Bronchial epithelial cell (primary cell): ENCODE results near the gene MTG1. TPM values are rescaled to one million over a fixed set of nuclear protein-coding genes. Genes with fewer than 3 reads are reported as not detected.

ENCODE experiments used
- DNase-seq: peaks from one replicate; pipeline ENCODE4 v3.0.0-alpha.2; 2010; ENCODE audit warnings: low read depth
- FAIRE-seq: peaks from 2 replicates; lab custom pipeline; 2011; peaks lifted over from hg19 to GRCh38; lab: Jason Lieb, UNC
- H3K27me3 ChIP-seq: 2 replicates; pipeline ENCODE4 v1.5.1; 2011; ENCODE audit warnings: low read length; ENCODE audit not compliant: control insufficient read depth, insufficient read depth
- H3K36me3 ChIP-seq: 2 replicates; pipeline ENCODE4 v1.5.1; 2011; ENCODE audit warnings: low read length; ENCODE audit not compliant: control insufficient read depth, insufficient read depth
- H3K4me3 ChIP-seq: 2 replicates; pipeline ENCODE4 v1.5.1; 2011; ENCODE audit warnings: mild to moderate bottlenecking, low read depth, low read length, control low read depth
- CTCF ChIP-seq: IDR thresholded peaks from 2 replicates; pipeline ENCODE4 v1.5.1; 2011; ENCODE audit warnings: mild to moderate bottlenecking, moderate library complexity, low read length, control low read depth, inconsistent platforms; ENCODE audit not compliant: insufficient read depth, severe bottlenecking
- total RNA-seq: library from RNA; depleted of rRNA; stranded (reverse); fragments of >200 nt; gene quantifications from 2 replicates; pipeline ENCODE4 v1.2.1, GENCODE V29; 2014

MTG1 gene
- 20.5 and 32.6 TPM in 2 replicates for total RNA-seq

- FAIRE-seq (no peak), DNase-seq (peak; percentile 75)
- Histone ChIP-seq H3K36me3 (peaks cover 13% of the 10 kb centered on the region), H3K27me3 (no peaks in the 10 kb centered on the region), H3K4me3 (peak within 1 kb of the TSS; percentile 73)
- TF ChIP-seq CTCF, result peak; percentile 33
Measured at GRCh38 chr10:133394064-133394663, at the start of gene MTG1. Gene MTG1 (plus strand): TSS chr10:133394157. CDS start chr10:133394221, 64 bp downstream.

GRCh38 chr10:133344236-133344635 lies 49.7 kb upstream of the MTG1 start:
- Histone ChIP-seq H3K36me3 (no peaks in the 10 kb centered on the region), H3K27me3 (no peaks in the 10 kb centered on the region)
- FAIRE-seq, result no peak

GRCh38 chr10:133346413-133346812 lies 47.5 kb upstream of the MTG1 start:
- DNase-seq (no peak), FAIRE-seq (no peak)
- no peak for TF ChIP-seq CTCF
- Histone ChIP-seq H3K27me3 (no peaks in the 10 kb centered on the region), H3K36me3 (no peaks in the 10 kb centered on the region), H3K4me3 (no peak overlapping the region)

More at GRCh38 chr10:133344236-133344635, 49.7 kb upstream of the MTG1 start:
- no peak overlapping the region for H3K4me3 ChIP-seq
- TF ChIP-seq CTCF, result no peak
- DNase-seq, result no peak

- Histone ChIP-seq H3K36me3 (no peaks in the 10 kb centered on the region), H3K27me3 (no peaks in the 10 kb centered on the region), H3K4me3 (no peak overlapping the region)
- no peak for TF ChIP-seq CTCF
- no peak for DNase-seq
- FAIRE-seq, result no peak
Measured at GRCh38 chr10:133347710-133348517, 46.0 kb upstream of the MTG1 start.

- no peaks in the 10 kb centered on the region for H3K36me3 ChIP-seq
- DNase-seq (no peak), FAIRE-seq (peak; percentile 92)
- TF ChIP-seq CTCF, result no peak
- no peaks in the 10 kb centered on the region for H3K27me3 ChIP-seq
- H3K4me3 ChIP-seq, result no peak overlapping the region
Measured at GRCh38 chr10:133349160-133349568, 44.8 kb upstream of the MTG1 start.
